ENCODE data around the gene NHLH1. TPM values are rescaled to one million over a fixed set of nuclear protein-coding genes. Genes with fewer than 3 reads are reported as not detected.

NHLH1 gene
- total RNA-seq, 1 donor from 2014 or later, result 0.27 TPM

DNA sequence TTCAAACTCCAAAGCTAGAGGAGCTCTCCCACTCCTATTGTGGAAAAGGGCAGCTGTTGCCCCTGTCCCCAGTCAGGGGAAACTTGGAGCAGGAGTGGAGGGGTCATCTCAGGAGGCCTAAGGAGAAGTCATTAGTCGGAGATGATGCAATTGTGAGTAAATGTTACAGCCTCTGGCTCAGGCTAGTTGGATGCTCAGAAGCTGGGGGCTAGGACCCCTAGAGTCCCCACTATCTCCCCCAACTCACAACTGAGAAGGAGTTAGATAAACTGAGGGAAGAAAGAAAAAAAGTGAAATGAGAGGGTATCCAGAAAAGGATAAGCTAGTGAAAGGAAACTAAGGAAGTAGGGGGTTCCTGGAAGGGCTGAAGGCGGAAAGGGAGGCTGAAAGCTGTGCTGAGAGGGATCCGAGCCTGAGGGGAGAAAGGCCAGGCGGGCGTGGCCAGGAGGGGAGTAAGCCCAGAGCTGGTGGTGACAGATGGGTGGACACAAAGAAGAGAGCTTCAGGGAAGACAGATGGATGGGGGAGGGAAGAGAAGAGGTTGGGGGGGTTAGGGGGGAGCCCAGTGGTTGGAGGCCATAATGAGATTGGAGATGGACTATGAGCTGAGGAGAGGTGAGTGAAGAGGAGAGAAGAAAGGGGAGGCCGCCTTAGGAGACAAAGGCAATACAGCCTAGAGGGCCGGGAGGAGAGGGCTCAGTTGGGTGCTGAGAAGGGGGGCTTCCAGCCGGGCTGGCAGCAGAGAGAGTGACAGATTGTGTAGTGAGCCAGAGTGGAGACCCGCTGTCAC lies 4.5 kb upstream of the NHLH1 start:
- H3K4me1 Mint-ChIP-seq, result peaks cover 8% of the 10 kb centered on the region
- no peak overlapping the region for H3K4me3 Mint-ChIP-seq
- no peak overlapping the region for H3K27ac Mint-ChIP-seq
- no peaks in the 10 kb centered on the region for H3K27me3 Mint-ChIP-seq (ENCODE audit: low read depth)
- TF ChIP-seq, protein P1, sequence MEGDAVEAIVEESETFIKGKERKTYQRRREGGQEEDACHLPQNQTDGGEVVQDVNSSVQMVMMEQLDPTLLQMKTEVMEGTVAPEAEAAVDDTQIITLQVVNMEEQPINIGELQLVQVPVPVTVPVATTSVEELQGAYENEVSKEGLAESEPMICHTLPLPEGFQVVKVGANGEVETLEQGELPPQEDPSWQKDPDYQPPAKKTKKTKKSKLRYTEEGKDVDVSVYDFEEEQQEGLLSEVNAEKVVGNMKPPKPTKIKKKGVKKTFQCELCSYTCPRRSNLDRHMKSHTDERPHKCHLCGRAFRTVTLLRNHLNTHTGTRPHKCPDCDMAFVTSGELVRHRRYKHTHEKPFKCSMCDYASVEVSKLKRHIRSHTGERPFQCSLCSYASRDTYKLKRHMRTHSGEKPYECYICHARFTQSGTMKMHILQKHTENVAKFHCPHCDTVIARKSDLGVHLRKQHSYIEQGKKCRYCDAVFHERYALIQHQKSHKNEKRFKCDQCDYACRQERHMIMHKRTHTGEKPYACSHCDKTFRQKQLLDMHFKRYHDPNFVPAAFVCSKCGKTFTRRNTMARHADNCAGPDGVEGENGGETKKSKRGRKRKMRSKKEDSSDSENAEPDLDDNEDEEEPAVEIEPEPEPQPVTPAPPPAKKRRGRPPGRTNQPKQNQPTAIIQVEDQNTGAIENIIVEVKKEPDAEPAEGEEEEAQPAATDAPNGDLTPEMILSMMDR (IDR thresholded peaks at IDR 0.05; ENCODE audit: unreplicated experiment), result no peak
- no peak for DNase-seq (ENCODE audit: low spot score in 2 of 2, unreplicated experiment in 2 of 2)
- no peaks in the 10 kb centered on the region for H3K9me3 Mint-ChIP-seq
- peaks cover 23% of the 10 kb centered on the region for H3K36me3 Mint-ChIP-seq

DNA sequence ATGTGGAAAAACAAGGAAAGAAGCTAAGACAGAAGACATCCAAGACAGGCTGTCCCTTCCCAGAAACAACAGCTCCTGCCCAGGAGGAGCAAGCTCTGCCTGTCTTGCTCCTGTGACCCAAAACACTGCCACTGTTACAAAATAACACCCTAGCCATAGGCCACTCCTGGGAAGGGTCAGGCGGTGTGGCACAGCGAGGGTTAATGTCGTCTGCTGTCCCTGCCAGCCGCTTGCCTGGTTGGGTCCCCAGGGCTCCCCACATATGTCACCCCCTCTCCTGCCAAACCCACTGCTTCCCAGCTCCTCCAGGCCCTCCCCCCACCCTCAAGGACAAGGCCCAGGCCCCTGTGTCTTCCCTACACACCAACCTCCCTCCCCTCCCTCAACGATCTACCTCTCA lies 3.9 kb upstream of the NHLH1 start:
- Mint-ChIP-seq H3K4me1 (peaks cover 8% of the 10 kb centered on the region), H3K9me3 (no peaks in the 10 kb centered on the region), H3K36me3 (peaks cover 19% of the 10 kb centered on the region), H3K4me3 (no peak overlapping the region), H3K27ac (no peak overlapping the region), H3K27me3 (ENCODE audit: low read depth) (no peaks in the 10 kb centered on the region)
- no peak for DNase-seq (ENCODE audit: low spot score in 2 of 2, unreplicated experiment in 2 of 2)
- TF ChIP-seq, protein P1 (IDR thresholded peaks at IDR 0.05; ENCODE audit: unreplicated experiment), result no peak

DNA sequence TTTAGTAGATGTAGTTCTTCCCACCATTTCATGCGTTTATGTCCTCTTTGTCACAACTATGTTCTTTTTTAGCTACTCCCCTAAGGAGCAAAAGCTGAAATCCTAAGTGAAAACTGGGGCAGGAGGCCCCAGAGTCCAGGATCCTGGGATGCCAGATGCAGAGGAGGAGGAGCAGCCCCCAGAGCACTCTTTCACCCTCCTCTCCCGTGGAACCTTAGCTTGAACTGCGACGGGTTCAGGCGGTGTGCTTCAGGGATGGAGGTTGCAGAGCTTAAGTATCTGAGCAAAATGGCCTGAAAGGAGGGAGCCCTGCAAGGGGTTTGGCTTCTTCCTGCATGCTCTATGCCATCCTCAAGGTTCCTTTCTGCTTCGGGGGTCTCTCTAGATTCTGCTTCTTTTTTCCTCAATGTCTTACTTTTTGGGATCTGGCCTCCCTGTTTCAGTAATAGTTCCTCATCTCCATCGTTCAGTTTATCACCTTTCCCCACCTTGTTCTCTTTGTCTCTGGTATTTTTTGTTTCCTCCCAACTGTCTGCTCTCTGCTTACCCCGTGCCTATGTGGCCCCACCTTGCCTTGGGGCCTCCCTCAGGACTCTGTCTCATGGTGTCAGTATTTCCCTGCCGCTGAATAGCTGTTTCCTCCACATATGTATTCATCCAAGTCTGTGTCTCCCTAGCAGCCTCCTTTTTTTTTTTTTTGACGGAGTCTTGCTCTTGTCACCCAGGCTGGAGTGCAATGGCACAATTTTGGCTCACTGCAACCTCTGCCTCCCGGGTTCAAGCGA lies 2.7 kb upstream of the NHLH1 start:
- no peaks in the 10 kb centered on the region for H3K9me3 Mint-ChIP-seq
- H3K36me3 Mint-ChIP-seq, result peaks cover 11% of the 10 kb centered on the region
- TF ChIP-seq, protein P1 (IDR thresholded peaks at IDR 0.05; ENCODE audit: unreplicated experiment), result no peak
- peaks cover 8% of the 10 kb centered on the region for H3K4me1 Mint-ChIP-seq
- H3K27ac Mint-ChIP-seq, result no peak overlapping the region
- H3K4me3 Mint-ChIP-seq, result no peak overlapping the region
- H3K27me3 Mint-ChIP-seq (ENCODE audit: low read depth), result peaks cover 2% of the 10 kb centered on the region
- DNase-seq (ENCODE audit: low spot score in 2 of 2, unreplicated experiment in 2 of 2), result no peak

DNA sequence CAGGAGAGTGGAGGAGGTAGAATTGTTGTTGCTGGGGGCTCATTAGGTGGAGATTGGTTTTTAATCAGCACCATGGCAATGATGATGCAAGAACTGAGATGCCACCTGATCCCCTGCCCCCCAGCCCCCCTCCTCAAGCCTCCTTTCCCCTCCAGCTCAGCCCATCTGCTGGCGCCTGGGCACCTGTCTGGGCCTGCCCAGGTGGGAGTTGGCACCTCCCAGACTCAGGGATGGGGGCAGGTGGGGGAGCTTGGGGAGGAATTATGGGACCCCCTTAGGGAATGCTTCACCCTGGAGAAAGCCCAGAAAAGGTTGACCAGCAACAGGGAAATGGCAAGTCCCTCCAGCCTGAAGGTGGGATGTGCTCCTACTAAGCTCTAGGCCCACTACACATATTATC lies 1.5 kb upstream of the NHLH1 start:
- peaks cover 2% of the 10 kb centered on the region for H3K27me3 Mint-ChIP-seq (ENCODE audit: low read depth)
- TF ChIP-seq, protein P1 (IDR thresholded peaks at IDR 0.05; ENCODE audit: unreplicated experiment), result no peak
- peaks cover 8% of the 10 kb centered on the region for H3K4me1 Mint-ChIP-seq
- H3K27ac Mint-ChIP-seq, result no peak overlapping the region
- H3K4me3 Mint-ChIP-seq, result no peak overlapping the region
- H3K9me3 Mint-ChIP-seq, result no peaks in the 10 kb centered on the region
- peaks cover 8% of the 10 kb centered on the region for H3K36me3 Mint-ChIP-seq
- DNase-seq (ENCODE audit: low spot score in 2 of 2, unreplicated experiment in 2 of 2), result no peak

DNA sequence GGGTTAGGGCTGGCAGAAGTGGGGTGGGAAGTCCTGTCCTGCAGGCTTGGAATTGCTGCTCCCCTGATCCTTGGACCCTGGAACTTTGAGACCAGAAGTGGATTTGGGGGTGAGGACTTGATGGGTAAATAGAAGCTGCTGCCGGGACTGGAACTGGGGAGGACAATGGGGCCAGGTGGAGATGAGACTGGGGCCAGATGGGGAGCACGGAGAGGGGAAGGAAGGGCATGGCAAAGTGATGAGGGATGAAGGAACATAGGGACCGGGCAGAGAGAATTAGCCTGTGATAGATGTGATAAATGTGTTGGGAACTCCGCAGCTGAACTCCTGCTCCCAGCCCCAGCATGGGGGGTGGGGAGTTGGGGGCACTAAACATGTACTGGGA lies 637 bp downstream of the NHLH1 start:
- TF ChIP-seq, protein P1 (IDR thresholded peaks at IDR 0.05; ENCODE audit: unreplicated experiment), result no peak
- peaks cover 3% of the 10 kb centered on the region for H3K4me1 Mint-ChIP-seq
- H3K27me3 Mint-ChIP-seq (ENCODE audit: low read depth), result peaks cover 2% of the 10 kb centered on the region
- no peak overlapping the region for H3K4me3 Mint-ChIP-seq
- H3K9me3 Mint-ChIP-seq, result no peaks in the 10 kb centered on the region
- no peaks in the 10 kb centered on the region for H3K36me3 Mint-ChIP-seq
- no peak for DNase-seq (ENCODE audit: low spot score in 2 of 2, unreplicated experiment in 2 of 2)
- H3K27ac Mint-ChIP-seq, result no peak overlapping the region

All from mesothelial cell of epicardium (in vitro differentiated cells).